NCI-H1048 (cell line): ENCODE measurements around the gene TMEM225B.
"Not testable (repeated sequence)": the region's sequence is repeated elsewhere in the genome, so short reads cannot be mapped to it uniquely, and the experiment has no call there.

Experiments
- DNase-seq: peaks from one replicate; lab custom pipeline; 2025; lab: John Stamatoyannopoulos, UW

TMEM225B gene

GRCh38 chr7:99623702-99624447 is 25.8 kb downstream of the TMEM225B start:
- no peak for DNase-seq

DNA sequence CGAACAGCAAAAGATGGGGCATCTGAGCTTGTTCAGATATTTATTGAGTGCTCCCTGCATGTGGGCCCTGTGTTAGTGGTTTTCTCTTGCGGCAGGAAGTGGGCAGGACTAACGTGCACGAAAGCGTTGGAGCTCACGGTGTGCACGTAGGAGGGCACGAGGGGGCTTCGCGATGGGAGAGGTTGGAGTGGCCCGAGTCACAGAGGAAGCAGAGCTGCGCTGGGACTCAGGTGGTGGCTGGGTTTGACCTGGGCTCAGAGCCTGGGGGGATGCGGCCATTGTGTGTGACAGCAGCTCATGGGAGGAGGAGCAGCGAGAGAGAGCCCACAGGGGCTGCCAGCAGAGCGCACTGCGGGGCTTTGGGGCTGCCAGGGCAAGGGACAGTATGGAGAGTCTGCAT is 26.4 kb downstream of the TMEM225B start:
- DNase-seq: no peak

- DNase-seq: no peak
Observed at GRCh38 chr7:99625321-99625720, 27.3 kb downstream of the TMEM225B start.

DNA sequence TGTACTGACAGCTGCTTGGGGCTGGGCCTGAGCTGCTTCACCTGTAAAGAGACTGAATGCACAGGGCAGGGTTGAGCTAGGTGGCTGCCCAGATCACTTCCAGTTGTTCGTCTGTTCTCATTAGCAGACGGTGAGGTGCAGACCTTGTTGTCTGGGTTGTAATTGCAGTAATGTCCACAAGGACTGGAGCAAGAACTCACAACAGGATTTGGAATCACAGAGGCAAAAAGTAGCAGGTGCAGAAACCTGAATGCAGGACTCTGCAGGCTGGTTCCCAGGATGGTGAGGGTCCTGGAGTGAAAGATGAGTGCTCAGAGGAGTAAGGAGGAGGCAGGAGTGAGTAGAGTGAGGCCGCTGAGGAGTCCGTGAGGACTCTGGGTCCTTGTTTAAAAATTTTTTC is 27.9 kb downstream of the TMEM225B start:
- no peak for DNase-seq

DNA sequence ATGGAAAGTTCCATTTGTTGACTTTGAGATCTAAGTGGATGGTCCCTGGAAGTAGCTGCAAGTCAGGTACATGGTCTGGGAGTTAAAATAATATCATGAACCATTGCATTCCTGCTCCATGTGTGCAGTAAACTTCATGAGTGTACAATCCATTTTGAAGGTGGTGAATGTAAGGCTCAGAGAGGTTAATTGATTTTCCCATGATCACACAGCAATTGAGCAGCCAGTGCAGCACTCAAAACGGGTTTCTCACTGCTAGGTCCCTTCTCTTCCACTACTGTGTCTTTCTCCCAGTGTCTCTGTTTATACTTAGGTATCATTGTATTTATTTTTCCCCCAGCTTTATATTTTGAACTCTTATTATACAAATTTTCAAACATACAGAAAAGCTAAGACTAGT is 28.6 kb downstream of the TMEM225B start:
- DNase-seq: no peak

GRCh38 chr7:99627513-99627912 is 29.4 kb downstream of the TMEM225B start:
- no peak for DNase-seq

- no peak for DNase-seq
Observed at GRCh38 chr7:99628471-99629465, 30.7 kb downstream of the TMEM225B start.

GRCh38 chr7:99629643-99630042 is 31.6 kb downstream of the TMEM225B start:
- no peak for DNase-seq

GRCh38 chr7:99631295-99632109 is 33.4 kb downstream of the TMEM225B start:
- DNase-seq: no peak

DNA sequence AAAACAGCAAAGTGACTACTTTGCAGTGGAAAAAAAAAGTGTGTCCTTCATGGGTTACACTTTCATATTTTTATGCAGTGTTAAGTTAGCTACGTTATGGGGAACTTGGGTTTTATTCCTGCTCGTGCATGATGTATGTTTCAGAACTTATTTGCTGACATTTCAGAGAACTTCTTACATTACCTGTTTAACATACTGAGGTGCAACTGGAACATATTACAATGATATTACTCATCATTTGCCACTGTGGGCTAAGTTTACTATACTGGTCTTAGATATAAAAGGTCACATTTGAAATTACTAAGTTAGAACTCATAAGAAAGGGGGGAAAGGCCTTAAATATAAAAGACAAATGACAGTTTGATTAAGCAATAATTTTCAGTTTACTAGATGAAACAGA is 39.3 kb downstream of the TMEM225B start:
- not testable (repeated sequence) for DNase-seq

- DNase-seq: no peak
Observed at GRCh38 chr7:99638731-99639130, 40.7 kb downstream of the TMEM225B start.

DNA sequence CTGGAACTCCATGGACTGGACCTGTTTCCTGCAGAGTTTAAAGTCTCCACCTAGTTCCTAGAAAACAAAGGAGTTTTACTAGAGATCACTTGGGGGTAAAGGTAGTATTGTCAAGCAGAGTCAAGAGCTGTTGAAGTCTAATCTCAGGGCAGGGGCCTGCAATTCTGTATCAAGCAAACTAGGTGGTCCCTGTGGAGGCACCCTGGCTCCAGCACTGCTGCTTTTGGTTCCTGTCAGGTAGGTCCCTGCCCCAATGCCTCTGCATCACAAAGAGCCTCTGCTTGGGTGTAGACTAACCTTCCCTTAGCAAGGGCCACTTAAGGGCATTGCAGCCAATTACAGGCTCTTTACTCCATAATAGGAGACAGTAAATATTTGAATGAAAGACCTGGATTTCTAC is 41.2 kb downstream of the TMEM225B start:
- DNase-seq: no peak

- no peak for DNase-seq
Observed at GRCh38 chr7:99642027-99642426, 44.0 kb downstream of the TMEM225B start.

DNA sequence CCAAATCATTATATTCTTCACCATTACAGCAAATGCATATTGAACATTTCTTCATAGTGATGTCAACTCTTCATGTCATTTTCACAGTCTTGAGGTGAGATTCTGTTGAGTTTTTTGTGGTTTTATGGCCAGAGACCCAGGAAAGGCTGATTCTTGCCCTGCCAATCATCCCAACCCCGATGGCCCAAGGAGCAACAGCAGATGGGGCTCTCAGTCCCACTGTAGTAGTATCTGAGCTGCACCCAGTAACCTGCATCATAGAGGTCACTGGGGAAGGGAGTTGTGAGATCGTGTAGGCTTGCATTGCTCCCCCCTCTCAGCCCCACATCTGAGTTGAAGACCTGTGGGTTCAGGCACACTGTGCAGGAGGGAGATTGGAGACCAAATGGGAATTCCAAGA is 45.4 kb downstream of the TMEM225B start:
- DNase-seq: no peak

DNA sequence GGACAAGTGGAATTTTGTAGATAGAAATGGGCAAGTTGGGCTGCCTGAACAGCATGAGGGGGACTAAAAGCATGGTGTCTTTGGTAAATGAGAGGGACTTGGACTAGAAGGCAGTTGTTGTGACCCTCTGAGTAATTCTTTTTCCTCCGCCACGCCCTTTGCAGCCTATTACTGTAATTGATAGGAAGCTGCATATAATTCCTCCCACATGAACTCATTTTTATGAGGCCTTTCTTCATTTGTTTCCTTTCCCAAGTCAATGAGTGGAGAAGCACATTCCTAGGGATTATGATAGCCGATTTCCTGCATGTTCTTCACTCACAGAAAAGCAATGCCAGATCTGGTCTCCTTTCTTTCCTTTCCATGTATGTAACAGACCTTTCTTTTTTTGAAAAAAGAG is 46.4 kb downstream of the TMEM225B start:
- DNase-seq: no peak

DNA sequence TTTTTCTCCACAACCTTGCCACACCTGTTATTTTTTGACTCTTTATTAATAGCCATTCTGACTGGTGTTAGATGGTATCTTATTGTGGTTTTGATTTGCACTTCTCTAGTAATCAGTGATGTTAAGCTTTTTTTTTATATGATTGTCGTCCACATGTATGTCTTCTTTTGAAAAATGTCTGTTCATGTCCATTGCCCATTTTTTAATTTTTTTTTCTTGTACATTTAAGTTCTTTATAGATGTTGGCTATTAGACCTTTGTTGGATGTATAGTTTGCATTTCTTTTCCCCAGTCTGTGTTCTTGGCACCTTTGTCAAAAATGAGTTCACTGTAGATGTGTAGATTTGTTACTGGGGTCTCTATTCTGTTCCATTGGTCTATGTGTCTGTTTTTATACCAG is 47.5 kb downstream of the TMEM225B start:
- DNase-seq: no peak

DNA sequence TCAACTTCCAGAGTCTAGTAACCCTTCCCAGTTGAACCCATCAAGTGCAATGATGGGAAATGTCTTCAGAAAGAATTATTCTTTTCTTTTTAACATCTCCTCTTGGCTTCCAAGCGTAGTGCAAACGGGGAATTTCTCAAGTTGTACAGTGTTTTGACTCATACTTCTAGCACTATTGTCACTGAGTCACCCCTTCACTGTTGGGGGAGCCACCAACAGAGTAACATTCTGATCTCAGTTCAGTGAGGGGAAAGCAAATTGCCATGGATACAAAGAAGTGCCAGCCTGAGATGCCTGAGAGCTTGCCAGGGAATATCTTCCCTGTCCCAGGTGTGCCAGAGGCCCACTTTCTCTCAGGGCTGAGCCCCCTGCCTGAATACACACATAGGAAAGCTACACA is 50.8 kb downstream of the TMEM225B start:
- DNase-seq: no peak

GRCh38 chr7:99651290-99651689 is 53.2 kb downstream of the TMEM225B start:
- no peak for DNase-seq

GRCh38 chr7:99652671-99653070 is 54.6 kb downstream of the TMEM225B start:
- DNase-seq: no peak

- DNase-seq: not testable (repeated sequence)
Observed at GRCh38 chr7:99653269-99653668, 55.2 kb downstream of the TMEM225B start.

- DNase-seq: no peak
Observed at GRCh38 chr7:99653754-99654153, 55.7 kb downstream of the TMEM225B start.

- not testable (repeated sequence) for DNase-seq
Observed at GRCh38 chr7:99654626-99655025, 56.6 kb downstream of the TMEM225B start.
